ENCODE measurements around the gene NR4A1. TPM values are rescaled to one million over a fixed set of nuclear protein-coding genes. Genes with fewer than 3 reads are reported as not detected.
A peak's percentile ranks its signal among the peaks of the same experiment; 100 is the strongest.

NR4A1 gene
- polyA plus RNA-seq, 1 of the 3 experiments (the other 2 are of a cell fraction), result 120 TPM

DNA sequence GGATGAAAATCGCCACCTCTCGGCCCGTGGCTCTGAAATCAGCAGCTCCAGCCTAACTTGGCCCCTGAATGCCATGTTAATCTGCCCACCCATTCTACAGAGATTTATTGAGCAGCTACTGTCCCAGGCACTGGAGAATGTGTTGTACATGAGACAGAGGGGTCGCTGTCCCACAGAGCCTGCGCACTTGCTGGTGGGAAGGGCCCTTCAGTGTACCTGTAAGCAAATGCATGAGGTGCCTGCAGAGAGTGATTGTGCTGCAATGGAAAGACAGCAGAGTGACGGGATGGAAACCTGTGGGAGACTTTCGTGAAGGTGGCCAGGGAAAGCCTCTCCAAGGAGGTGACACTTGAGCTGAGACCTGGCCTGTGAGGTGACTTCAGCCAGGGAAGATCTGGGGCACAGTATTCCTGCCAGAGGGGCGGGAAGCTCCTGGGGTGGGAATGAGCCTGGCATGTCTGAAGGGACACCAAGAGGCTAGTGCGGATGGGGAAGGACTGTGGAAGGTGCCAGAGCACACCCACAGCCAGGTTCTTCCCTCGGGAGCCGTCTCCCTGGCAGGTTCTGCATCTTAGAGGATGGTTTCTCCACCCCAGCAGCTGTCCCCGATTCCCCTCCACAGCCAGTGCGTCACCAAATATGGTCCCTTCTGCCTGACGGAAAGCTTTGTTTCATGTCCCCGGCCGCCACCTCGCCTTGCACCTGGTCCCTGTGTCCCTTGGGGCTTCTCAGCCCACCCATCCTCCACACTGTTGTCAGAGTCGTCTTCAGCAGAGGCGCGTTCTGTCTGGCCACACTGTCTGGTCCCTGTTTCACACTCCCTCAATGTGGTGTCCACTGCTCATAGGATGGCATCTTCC is 36.9 kb downstream of the NR4A1 start (continued):
- TF ChIP-seq RAD21 (IDR thresholded peaks at IDR 0.05; ENCODE audit: low read length), result no peak

DNA sequence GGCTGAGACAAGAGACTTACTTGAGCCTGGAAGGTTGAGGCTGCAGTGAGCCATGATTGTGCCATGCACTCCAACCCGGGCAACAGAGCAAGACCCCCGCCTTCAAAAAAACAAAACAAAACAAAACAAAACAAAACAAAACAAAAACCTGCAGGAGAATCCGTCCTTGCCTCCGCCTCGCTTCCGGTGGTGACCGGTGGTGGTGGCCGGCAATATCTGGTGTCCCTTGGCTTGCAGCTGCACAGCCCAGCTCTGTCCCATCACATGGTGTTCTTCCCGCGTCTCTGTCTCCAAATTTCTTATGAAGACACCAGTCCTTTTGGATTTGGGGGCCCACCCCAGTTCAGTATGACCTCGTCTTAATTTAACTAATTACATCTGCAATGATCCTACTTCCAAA is 38.2 kb downstream of the NR4A1 start:
- Histone ChIP-seq H3K4me3 (ENCODE audit: low read depth in 2 of 2, low read length in 1 of 2) (no peak overlapping the region), H3K79me2 (ENCODE audit: insufficient read depth) (no peaks in the 10 kb centered on the region), H3F3A (replicated peaks; ENCODE audit: insufficient read depth) (no peaks in the 10 kb centered on the region), H2AFZ (ENCODE audit: low read depth) (no peak overlapping the region), H3K27ac (ENCODE audit: low read depth in 2 of 2, low read length in 1 of 2) (no peak overlapping the region), H3K9me3 (no peaks in the 10 kb centered on the region), H4K20me1 (ENCODE audit: insufficient read depth) (no peaks in the 10 kb centered on the region), H3K4me1 (ENCODE audit: control insufficient read depth in 1 of 2, insufficient read depth in 2 of 2, low read depth in 1 of 2, low read length in 1 of 2) (no peaks in the 10 kb centered on the region; a peak in 1 of 4 replicates), H3K9me2 (no peaks in the 10 kb centered on the region), H3K4me2 (no peak overlapping the region), H3K9ac (no peak overlapping the region), H3K27me3 (ENCODE audit: insufficient read depth) (peaks cover 35% of the 10 kb centered on the region), H3K36me3 (replicated peaks in 1 of 2; ENCODE audit: control insufficient read depth in 1 of 2, insufficient read depth in 2 of 2, low read length in 1 of 2) (no peaks in the 10 kb centered on the region)
- WGBS (ENCODE audit: low lambda C conversion rate), result 81% methylated on average over 11 of the region's 11 CpGs
- CTCF ChIA-PET, result interaction anchor here (1.2 to 24.8 kb wide), 2 partner anchors 56 to 96 kb away, joined by 3 to 949 read pairs; no protein-coding TSS in a partner anchor
- no peak for TF ChIP-seq RFX5 (IDR thresholded peaks at IDR 0.05; ENCODE audit: low read length)
- TF ChIP-seq FOXJ3 (CRISPR knock-in tag; IDR thresholded peaks at IDR 0.05), result no peak
- TF ChIP-seq, protein P1, sequence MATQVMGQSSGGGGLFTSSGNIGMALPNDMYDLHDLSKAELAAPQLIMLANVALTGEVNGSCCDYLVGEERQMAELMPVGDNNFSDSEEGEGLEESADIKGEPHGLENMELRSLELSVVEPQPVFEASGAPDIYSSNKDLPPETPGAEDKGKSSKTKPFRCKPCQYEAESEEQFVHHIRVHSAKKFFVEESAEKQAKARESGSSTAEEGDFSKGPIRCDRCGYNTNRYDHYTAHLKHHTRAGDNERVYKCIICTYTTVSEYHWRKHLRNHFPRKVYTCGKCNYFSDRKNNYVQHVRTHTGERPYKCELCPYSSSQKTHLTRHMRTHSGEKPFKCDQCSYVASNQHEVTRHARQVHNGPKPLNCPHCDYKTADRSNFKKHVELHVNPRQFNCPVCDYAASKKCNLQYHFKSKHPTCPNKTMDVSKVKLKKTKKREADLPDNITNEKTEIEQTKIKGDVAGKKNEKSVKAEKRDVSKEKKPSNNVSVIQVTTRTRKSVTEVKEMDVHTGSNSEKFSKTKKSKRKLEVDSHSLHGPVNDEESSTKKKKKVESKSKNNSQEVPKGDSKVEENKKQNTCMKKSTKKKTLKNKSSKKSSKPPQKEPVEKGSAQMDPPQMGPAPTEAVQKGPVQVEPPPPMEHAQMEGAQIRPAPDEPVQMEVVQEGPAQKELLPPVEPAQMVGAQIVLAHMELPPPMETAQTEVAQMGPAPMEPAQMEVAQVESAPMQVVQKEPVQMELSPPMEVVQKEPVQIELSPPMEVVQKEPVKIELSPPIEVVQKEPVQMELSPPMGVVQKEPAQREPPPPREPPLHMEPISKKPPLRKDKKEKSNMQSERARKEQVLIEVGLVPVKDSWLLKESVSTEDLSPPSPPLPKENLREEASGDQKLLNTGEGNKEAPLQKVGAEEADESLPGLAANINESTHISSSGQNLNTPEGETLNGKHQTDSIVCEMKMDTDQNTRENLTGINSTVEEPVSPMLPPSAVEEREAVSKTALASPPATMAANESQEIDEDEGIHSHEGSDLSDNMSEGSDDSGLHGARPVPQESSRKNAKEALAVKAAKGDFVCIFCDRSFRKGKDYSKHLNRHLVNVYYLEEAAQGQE (IDR thresholded peaks at IDR 0.05; ENCODE audit: low read depth, low read length), result no peak
- TF ChIP-seq TEAD4 (IDR thresholded peaks at IDR 0.05; ENCODE audit: borderline replicate concordance, insufficient read depth), result no peak
- no peak for TF ChIP-seq SIN3A (IDR thresholded peaks at IDR 0.05; ENCODE audit: borderline replicate concordance, low read depth, low read length)
- no peak for TF ChIP-seq FOSL2 (IDR thresholded peaks at IDR 0.05; ENCODE audit: borderline replicate concordance, low read depth)
- TF ChIP-seq FOXM1 (IDR thresholded peaks at IDR 0.05; ENCODE audit: low read depth), result no peak
- no peak for TF ChIP-seq TAF1 (IDR thresholded peaks at IDR 0.05; ENCODE audit: borderline replicate concordance, low read depth, low read length)
- no peak for TF ChIP-seq MEF2A (IDR thresholded peaks at IDR 0.05; ENCODE audit: borderline replicate concordance, low read depth)
- no peak for TF ChIP-seq RXRA (IDR thresholded peaks at IDR 0.05; ENCODE audit: borderline replicate concordance, low read depth)
- TF ChIP-seq POLR2AphosphoS5 (IDR thresholded peaks at IDR 0.05; ENCODE audit: low read depth, low read length), result no peak
- no peak for TF ChIP-seq ELF1 (IDR thresholded peaks at IDR 0.05)
- no peak for TF ChIP-seq SMC3 (IDR thresholded peaks at IDR 0.05; ENCODE audit: low read depth, low read length)
- no peak for TF ChIP-seq EZH2phosphoT487 (IDR thresholded peaks at IDR 0.05; ENCODE audit: borderline replicate concordance, low read depth)
- TF ChIP-seq, protein P2, sequence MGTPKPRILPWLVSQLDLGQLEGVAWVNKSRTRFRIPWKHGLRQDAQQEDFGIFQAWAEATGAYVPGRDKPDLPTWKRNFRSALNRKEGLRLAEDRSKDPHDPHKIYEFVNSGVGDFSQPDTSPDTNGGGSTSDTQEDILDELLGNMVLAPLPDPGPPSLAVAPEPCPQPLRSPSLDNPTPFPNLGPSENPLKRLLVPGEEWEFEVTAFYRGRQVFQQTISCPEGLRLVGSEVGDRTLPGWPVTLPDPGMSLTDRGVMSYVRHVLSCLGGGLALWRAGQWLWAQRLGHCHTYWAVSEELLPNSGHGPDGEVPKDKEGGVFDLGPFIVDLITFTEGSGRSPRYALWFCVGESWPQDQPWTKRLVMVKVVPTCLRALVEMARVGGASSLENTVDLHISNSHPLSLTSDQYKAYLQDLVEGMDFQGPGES (IDR thresholded peaks at IDR 0.05; ENCODE audit: low read depth, low read length), result no peak
- no peak for TF ChIP-seq GABPA (IDR thresholded peaks at IDR 0.05; ENCODE audit: low read depth)
- TF ChIP-seq GATA2 (CRISPR knock-in tag; IDR thresholded peaks at IDR 0.05), result no peak
- TF ChIP-seq RAD21 (IDR thresholded peaks at IDR 0.05; ENCODE audit: low read length), result no peak
- DNase-seq, result peak; percentile 6
- POLR2A ChIA-PET, result no interaction called here

All from SK-N-SH (cell line).